Measurements from ENCODE around the gene NAV1.

NAV1 gene

DNA sequence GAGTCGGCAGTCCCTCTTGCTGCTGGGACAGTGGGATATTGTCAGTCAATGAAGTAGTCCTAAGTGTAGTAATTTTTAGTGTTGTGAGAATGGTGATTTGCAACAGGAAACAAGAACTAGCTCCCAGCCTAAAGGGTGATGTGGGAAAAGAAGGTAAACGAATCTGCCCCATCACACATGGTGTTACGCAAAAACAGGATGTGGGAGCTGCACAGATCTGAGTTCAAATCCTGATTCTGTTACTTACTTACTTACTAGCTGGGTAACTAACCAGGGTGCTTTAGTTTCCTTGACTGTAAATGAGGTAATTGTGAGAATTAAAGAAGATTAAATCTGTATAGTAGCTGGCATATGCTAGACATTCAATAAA, 22.3 kb downstream of the NAV1 start:
- Histone ChIP-seq H3K4ac (ENCODE audit: low read depth, low read length) (peak overlapping the region; percentile 30), H3K18ac (ENCODE audit: low read length) (peak overlapping the region; percentile 61), H3K9me3 (ENCODE audit: insufficient read depth, low read depth, low read length) (no peaks in the 10 kb centered on the region), H3K79me1 (ENCODE audit: low read length) (no peaks in the 10 kb centered on the region), H3K23ac (ENCODE audit: low read length) (no peak overlapping the region), H3K9ac (ENCODE audit: low read length) (no peak overlapping the region), H3K4me1 (ENCODE audit: control insufficient read depth in 1 of 2, insufficient read depth in 2 of 2, low read length in 2 of 2) (peaks cover 18 to 26% of the 10 kb centered on the region in 2 experiments), H3K79me2 (ENCODE audit: control insufficient read depth, insufficient read depth, low read length, poor library complexity) (peaks cover 5% of the 10 kb centered on the region), H4K8ac (ENCODE audit: low read depth, low read length) (no peak overlapping the region), H2AFZ (ENCODE audit: insufficient read depth, low read length, poor library complexity) (no peak overlapping the region), H3K14ac (ENCODE audit: low read length) (no peak overlapping the region), H2AK5ac (ENCODE audit: low read length) (no peak overlapping the region), H2BK12ac (ENCODE audit: low read length) (no peak overlapping the region), H2BK5ac (ENCODE audit: low read depth, low read length, poor library complexity) (no peak overlapping the region), H3K27me3 (ENCODE audit: insufficient read depth, low read length) (no peaks in the 10 kb centered on the region), H4K12ac (ENCODE audit: low read depth, low read length) (no peak overlapping the region), H3K4me2 (ENCODE audit: low read length) (no peak overlapping the region), H2BK120ac (ENCODE audit: insufficient read depth, low read length, poor library complexity) (no peak overlapping the region), H3K36me3 (ENCODE audit: control insufficient read depth in 1 of 2, insufficient read depth in 2 of 2, low read length in 2 of 2) (peaks cover 14 to 23% of the 10 kb centered on the region in 2 experiments), H3K4me3 (ENCODE audit: low read depth, low read length) (no peak overlapping the region), H4K91ac (ENCODE audit: low read depth, low read length) (no peak overlapping the region), H3K27ac (ENCODE audit: low read depth, low read length) (no peak overlapping the region)
- DNase-seq: no peak
- WGBS (ENCODE audit: extremely low coverage, insufficient coverage, insufficient read length): no CpG with 5 or more reads among the region's 3 CpGs

DNA sequence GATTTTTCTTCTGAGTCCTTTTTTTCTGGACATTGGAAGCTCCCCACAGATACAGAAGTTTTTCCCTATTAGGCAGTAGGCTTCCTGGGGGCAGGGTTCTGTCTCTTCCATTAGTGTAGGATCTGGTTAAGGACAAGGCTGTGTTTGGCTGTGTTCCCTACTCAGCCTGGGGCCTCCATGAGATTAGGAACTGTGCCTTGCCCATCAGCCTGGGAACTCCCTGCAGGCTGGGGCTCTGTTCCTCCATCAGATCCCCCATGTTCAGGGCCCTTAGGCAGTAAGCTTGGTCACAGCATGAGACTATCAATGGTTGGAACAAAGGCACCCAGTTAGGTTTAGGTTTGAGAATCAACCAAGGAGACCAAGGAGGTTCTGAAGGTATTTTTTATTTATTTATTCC, 22.7 kb downstream of the NAV1 start:
- no peak overlapping the region for H3K14ac ChIP-seq (ENCODE audit: low read length)
- no peak overlapping the region for H3K9ac ChIP-seq (ENCODE audit: low read length)
- H2AFZ ChIP-seq (ENCODE audit: insufficient read depth, low read length, poor library complexity): no peak overlapping the region
- H3K9me3 ChIP-seq (ENCODE audit: insufficient read depth, low read depth, low read length): no peaks in the 10 kb centered on the region
- H4K12ac ChIP-seq (ENCODE audit: low read depth, low read length): no peak overlapping the region
- no peak overlapping the region for H4K8ac ChIP-seq (ENCODE audit: low read depth, low read length)
- no peak overlapping the region for H2BK120ac ChIP-seq (ENCODE audit: insufficient read depth, low read length, poor library complexity)
- no peak for DNase-seq
- no peak overlapping the region for H2AK5ac ChIP-seq (ENCODE audit: low read length)
- no peak overlapping the region for H2BK5ac ChIP-seq (ENCODE audit: low read depth, low read length, poor library complexity)
- peaks cover 15 to 23% of the 10 kb centered on the region in 2 experiments for H3K36me3 ChIP-seq (ENCODE audit: control insufficient read depth in 1 of 2, insufficient read depth in 2 of 2, low read length in 2 of 2)
- no peak overlapping the region for H3K23ac ChIP-seq (ENCODE audit: low read length)
- no peak overlapping the region for H4K91ac ChIP-seq (ENCODE audit: low read depth, low read length)
- H3K79me2 ChIP-seq (ENCODE audit: control insufficient read depth, insufficient read depth, low read length, poor library complexity): peaks cover 5% of the 10 kb centered on the region
- no peak overlapping the region for H2BK12ac ChIP-seq (ENCODE audit: low read length)
- H3K27me3 ChIP-seq (ENCODE audit: insufficient read depth, low read length): no peaks in the 10 kb centered on the region
- H3K4me1 ChIP-seq (ENCODE audit: control insufficient read depth in 1 of 2, insufficient read depth in 2 of 2, low read length in 2 of 2): peaks cover 15 to 23% of the 10 kb centered on the region in 2 experiments
- H3K79me1 ChIP-seq (ENCODE audit: low read length): no peaks in the 10 kb centered on the region
- H3K4me3 ChIP-seq (ENCODE audit: low read depth, low read length): no peak overlapping the region
- H3K27ac ChIP-seq (ENCODE audit: low read depth, low read length): no peak overlapping the region
- no peak overlapping the region for H3K4me2 ChIP-seq (ENCODE audit: low read length)
- peak overlapping the region; percentile 49 for H3K4ac ChIP-seq (ENCODE audit: low read depth, low read length)
- peak overlapping the region; percentile 41 for H3K18ac ChIP-seq (ENCODE audit: low read length)

DNA sequence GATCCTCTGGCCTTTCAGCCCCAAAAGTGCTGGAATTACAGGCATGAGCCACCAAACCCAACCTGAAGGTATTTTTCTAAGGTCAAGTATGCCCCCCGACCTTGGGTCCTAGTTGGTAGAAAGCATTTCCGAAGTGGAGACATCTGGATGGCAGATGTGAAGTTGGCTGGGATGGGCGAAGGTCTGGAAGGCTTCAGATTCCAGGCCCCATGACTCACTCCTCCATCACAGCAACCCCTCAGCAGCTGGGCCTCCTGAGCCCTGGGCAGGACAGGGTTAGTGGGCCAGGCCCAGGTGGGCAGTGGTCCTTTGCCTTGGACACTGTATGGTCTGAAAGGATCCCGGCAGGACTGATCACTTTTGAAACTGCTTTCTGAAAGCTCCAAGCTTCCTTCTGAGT, 23.3 kb downstream of the NAV1 start:
- DNase-seq: peak in 1 of 2 donors; percentile 46
- no peak overlapping the region for H2BK5ac ChIP-seq (ENCODE audit: low read depth, low read length, poor library complexity)
- no peaks in the 10 kb centered on the region for H3K79me1 ChIP-seq (ENCODE audit: low read length)
- peak overlapping the region; percentile 13 for H3K4ac ChIP-seq (ENCODE audit: low read depth, low read length)
- H2AFZ ChIP-seq (ENCODE audit: insufficient read depth, low read length, poor library complexity): no peak overlapping the region
- peaks cover 9 to 16% of the 10 kb centered on the region in 2 experiments for H3K4me1 ChIP-seq (ENCODE audit: control insufficient read depth in 1 of 2, insufficient read depth in 2 of 2, low read length in 2 of 2)
- H3K36me3 ChIP-seq (ENCODE audit: control insufficient read depth in 1 of 2, insufficient read depth in 2 of 2, low read length in 2 of 2): peaks cover 15 to 26% of the 10 kb centered on the region in 2 experiments
- H3K9me3 ChIP-seq (ENCODE audit: insufficient read depth, low read depth, low read length): no peaks in the 10 kb centered on the region
- H2BK12ac ChIP-seq (ENCODE audit: low read length): no peak overlapping the region
- no peaks in the 10 kb centered on the region for H3K27me3 ChIP-seq (ENCODE audit: insufficient read depth, low read length)
- H2BK120ac ChIP-seq (ENCODE audit: insufficient read depth, low read length, poor library complexity): no peak overlapping the region
- H3K79me2 ChIP-seq (ENCODE audit: control insufficient read depth, insufficient read depth, low read length, poor library complexity): peaks cover 5% of the 10 kb centered on the region
- H3K18ac ChIP-seq (ENCODE audit: low read length): no peak overlapping the region
- no peak overlapping the region for H2AK5ac ChIP-seq (ENCODE audit: low read length)
- no CpG with 5 or more reads among the region's 4 CpGs for WGBS (ENCODE audit: extremely low coverage, insufficient coverage, insufficient read length)
- H3K23ac ChIP-seq (ENCODE audit: low read length): no peak overlapping the region
- H3K14ac ChIP-seq (ENCODE audit: low read length): no peak overlapping the region
- H4K12ac ChIP-seq (ENCODE audit: low read depth, low read length): peak overlapping the region; percentile 39
- no peak overlapping the region for H3K27ac ChIP-seq (ENCODE audit: low read depth, low read length)
- no peak overlapping the region for H4K91ac ChIP-seq (ENCODE audit: low read depth, low read length)
- H3K9ac ChIP-seq (ENCODE audit: low read length): no peak overlapping the region
- H3K4me3 ChIP-seq (ENCODE audit: low read depth, low read length): no peak overlapping the region
- H3K4me2 ChIP-seq (ENCODE audit: low read length): no peak overlapping the region
- no peak overlapping the region for H4K8ac ChIP-seq (ENCODE audit: low read depth, low read length)

DNA sequence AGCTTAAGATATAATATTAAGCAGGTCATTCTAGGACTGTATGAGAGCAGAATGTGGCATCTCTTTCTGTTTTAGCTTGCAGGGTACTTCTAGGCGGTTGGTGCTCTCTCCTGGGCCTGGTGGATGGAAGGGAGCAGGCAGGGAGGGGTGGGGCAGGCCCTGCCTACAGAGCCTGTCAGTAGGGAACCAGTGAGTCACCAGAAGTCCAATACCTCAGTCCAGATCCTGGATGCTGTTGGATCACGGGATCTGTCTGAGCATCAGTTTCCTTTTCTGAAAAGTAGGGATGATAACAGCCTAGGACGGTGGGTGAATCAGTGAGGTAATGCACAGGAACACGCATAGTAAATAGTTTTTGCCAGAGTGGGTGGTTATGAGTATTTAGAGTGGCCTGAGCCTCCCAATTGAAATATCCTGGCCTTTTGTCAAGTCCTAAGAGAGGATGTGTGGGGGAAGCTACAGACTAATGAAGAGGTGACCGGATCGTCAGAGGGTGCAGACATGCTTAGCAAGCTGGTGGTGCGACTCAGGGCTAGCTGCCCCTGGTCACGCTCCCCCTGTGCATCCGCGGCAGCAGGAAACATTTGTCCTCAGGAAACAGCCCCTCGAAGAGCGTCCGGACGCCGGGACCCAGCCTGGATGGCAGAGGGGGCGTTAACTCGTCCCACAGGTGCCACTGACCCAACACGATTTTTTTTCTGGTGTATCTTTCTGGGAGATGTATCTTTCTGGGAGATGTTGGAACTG, 23.9 kb downstream of the NAV1 start:
- H3K14ac ChIP-seq (ENCODE audit: low read length): no peak overlapping the region
- no peaks in the 10 kb centered on the region for H3K79me1 ChIP-seq (ENCODE audit: low read length)
- peaks cover 5% of the 10 kb centered on the region for H3K79me2 ChIP-seq (ENCODE audit: control insufficient read depth, insufficient read depth, low read length, poor library complexity)
- H2BK12ac ChIP-seq (ENCODE audit: low read length): no peak overlapping the region
- no peak overlapping the region for H2AFZ ChIP-seq (ENCODE audit: insufficient read depth, low read length, poor library complexity)
- no peaks in the 10 kb centered on the region for H3K9me3 ChIP-seq (ENCODE audit: insufficient read depth, low read depth, low read length)
- H3K27me3 ChIP-seq (ENCODE audit: insufficient read depth, low read length): no peaks in the 10 kb centered on the region
- no peak overlapping the region for H4K12ac ChIP-seq (ENCODE audit: low read depth, low read length)
- no peak overlapping the region for H3K4me2 ChIP-seq (ENCODE audit: low read length)
- no peak overlapping the region for H4K91ac ChIP-seq (ENCODE audit: low read depth, low read length)
- no peak overlapping the region for H3K4ac ChIP-seq (ENCODE audit: low read depth, low read length)
- no peak overlapping the region for H2BK5ac ChIP-seq (ENCODE audit: low read depth, low read length, poor library complexity)
- no peak overlapping the region for H3K23ac ChIP-seq (ENCODE audit: low read length)
- no peak overlapping the region for H2BK120ac ChIP-seq (ENCODE audit: insufficient read depth, low read length, poor library complexity)
- no peak overlapping the region for H4K8ac ChIP-seq (ENCODE audit: low read depth, low read length)
- H3K4me1 ChIP-seq (ENCODE audit: control insufficient read depth in 1 of 2, insufficient read depth in 2 of 2, low read length in 2 of 2): peaks cover 9 to 11% of the 10 kb centered on the region in 2 experiments
- H3K18ac ChIP-seq (ENCODE audit: low read length): no peak overlapping the region
- no peak overlapping the region for H3K27ac ChIP-seq (ENCODE audit: low read depth, low read length)
- no peak for DNase-seq
- no CpG with 5 or more reads among the region's 18 CpGs for WGBS (ENCODE audit: extremely low coverage, insufficient coverage, insufficient read length)
- H3K9ac ChIP-seq (ENCODE audit: low read length): no peak overlapping the region
- no peak overlapping the region for H2AK5ac ChIP-seq (ENCODE audit: low read length)
- no peak overlapping the region for H3K4me3 ChIP-seq (ENCODE audit: low read depth, low read length)
- peaks cover 20 to 29% of the 10 kb centered on the region in 2 experiments for H3K36me3 ChIP-seq (ENCODE audit: control insufficient read depth in 1 of 2, insufficient read depth in 2 of 2, low read length in 2 of 2)
